Endothelial cell (in vitro differentiated cells): ENCODE data around the gene CXorf58. TPM values are rescaled to one million over a fixed set of nuclear protein-coding genes. Genes with fewer than 3 reads are reported as not detected.

Source experiments
- DNase-seq: peaks from one replicate; pipeline ENCODE4 v3.0.0; 2021; ENCODE audit warnings: low spot score
- H3K27ac Mint-ChIP-seq: one replicate; pipeline ENCODE4 v1.8.0; 2021; ENCODE audit warnings: mixed read lengths, inconsistent platforms; ENCODE audit not compliant: unreplicated experiment
- H3K27me3 Mint-ChIP-seq: one replicate; pipeline ENCODE4 v1.8.0; 2021; ENCODE audit warnings: mild to moderate bottlenecking, moderate library complexity, mixed read lengths, inconsistent platforms; ENCODE audit not compliant: unreplicated experiment
- H3K36me3 Mint-ChIP-seq: one replicate; pipeline ENCODE4 v1.8.0; 2021; ENCODE audit warnings: mild to moderate bottlenecking, low read depth, mixed read lengths, inconsistent platforms; ENCODE audit not compliant: unreplicated experiment
- H3K4me1 Mint-ChIP-seq: one replicate; pipeline ENCODE4 v1.8.0; 2021; ENCODE audit warnings: mild to moderate bottlenecking, mixed read lengths, inconsistent platforms; ENCODE audit not compliant: unreplicated experiment
- H3K4me3 Mint-ChIP-seq: one replicate; pipeline ENCODE4 v1.8.0; 2021; ENCODE audit warnings: mild to moderate bottlenecking, mixed read lengths, inconsistent platforms; ENCODE audit not compliant: unreplicated experiment
- H3K9me3 Mint-ChIP-seq: one replicate; pipeline ENCODE4 v1.8.0; 2021; ENCODE audit warnings: mixed read lengths, inconsistent platforms; ENCODE audit not compliant: unreplicated experiment
- CTCF ChIP-seq: fragments of 200-600 bp; sonication (generic); IDR thresholded peaks from one replicate; pipeline ENCODE4 v1.5.0; 2021; ENCODE audit warnings: antibody characterized with exemption; ENCODE audit not compliant: unreplicated experiment
- total RNA-seq: library from RNA; stranded (reverse); fragmentation: NEBNext Ultra II Directional; extraction: Animal tissue kit (Norgen Biotek cat#: 25700); gene quantifications from one replicate; pipeline ENCODE4 v1.2.1, GENCODE V29; 2021; ENCODE audit not compliant: unreplicated experiment

CXorf58 gene
- total RNA-seq, 1 donor from 2014 or later = not detected

- peak; percentile 13 for DNase-seq
- Mint-ChIP-seq H3K27me3 (peaks cover 2% of the 10 kb centered on the region), H3K36me3 (no peaks in the 10 kb centered on the region), H3K4me3 (peak overlapping the region; percentile 83), H3K27ac (peak overlapping the region; percentile 61), H3K4me1 (peaks cover 6% of the 10 kb centered on the region), H3K9me3 (no peaks in the 10 kb centered on the region)
- peak; percentile 16 for TF ChIP-seq CTCF
These were observed 606 bp downstream of the CXorf58 start for GRCh38 chrX:23908219-23909004.

- Mint-ChIP-seq H3K4me3 (no peak overlapping the region), H3K36me3 (no peaks in the 10 kb centered on the region), H3K9me3 (no peaks in the 10 kb centered on the region), H3K4me1 (no peaks in the 10 kb centered on the region), H3K27me3 (no peaks in the 10 kb centered on the region), H3K27ac (no peak overlapping the region)
- no peak for DNase-seq
- TF ChIP-seq CTCF = no peak
These were observed 3.5 kb downstream of the CXorf58 start for GRCh38 chrX:23911126-23911835.

- Mint-ChIP-seq H3K4me3 (no peak overlapping the region), H3K9me3 (no peaks in the 10 kb centered on the region), H3K4me1 (no peaks in the 10 kb centered on the region), H3K27me3 (no peaks in the 10 kb centered on the region), H3K36me3 (no peaks in the 10 kb centered on the region), H3K27ac (no peak overlapping the region)
- no peak for TF ChIP-seq CTCF
- no peak for DNase-seq
These were observed 11.3 kb downstream of the CXorf58 start for GRCh38 chrX:23919148-23919547.

- TF ChIP-seq CTCF = no peak
- no peaks in the 10 kb centered on the region for H3K9me3 Mint-ChIP-seq
- no peaks in the 10 kb centered on the region for H3K4me1 Mint-ChIP-seq
- H3K27ac Mint-ChIP-seq = no peak overlapping the region
- no peaks in the 10 kb centered on the region for H3K36me3 Mint-ChIP-seq
- peak; percentile 10 for DNase-seq
- H3K4me3 Mint-ChIP-seq = no peak overlapping the region
- H3K27me3 Mint-ChIP-seq = no peaks in the 10 kb centered on the region
These were observed 12.0 kb downstream of the CXorf58 start for GRCh38 chrX:23919706-23920320.

- no peak for DNase-seq
- no peak for TF ChIP-seq CTCF
- H3K36me3 Mint-ChIP-seq = no peaks in the 10 kb centered on the region
- no peaks in the 10 kb centered on the region for H3K27me3 Mint-ChIP-seq
- no peak overlapping the region for H3K4me3 Mint-ChIP-seq
- peaks cover under 1% of the 10 kb centered on the region for H3K4me1 Mint-ChIP-seq
- H3K9me3 Mint-ChIP-seq = no peaks in the 10 kb centered on the region
- H3K27ac Mint-ChIP-seq = no peak overlapping the region
These were observed 18.2 kb downstream of the CXorf58 start for GRCh38 chrX:23926015-23926414.
